Measurements from ENCODE around the gene SOX1. TPM values are rescaled to one million over a fixed set of nuclear protein-coding genes. Genes with fewer than 3 reads are reported as not detected.
A peak's percentile ranks its signal among the peaks of the same experiment; 100 is the strongest.

Gene SOX1
- total RNA-seq, 6 donors from 2014 or later: not detected

- no peak for ATAC-seq (ENCODE audit: low FRiP score in 2 of 2)
- no peaks in the 10 kb centered on the region for H3K9me3 ChIP-seq
- no peaks in the 10 kb centered on the region for H3K36me3 ChIP-seq
- H3K4me3 ChIP-seq: no peak overlapping the region
- DNase-seq: no peak
- WGBS, 2 donors: 7 to 12% methylated on average over 33 of the region's 33 CpGs
- peaks cover 18 to 53% (median 25%) of the 10 kb centered on the region in 4 donors for H3K4me1 ChIP-seq
- TF ChIP-seq POLR2A (IDR thresholded peaks at IDR 0.05): no peak
- TF ChIP-seq, protein P1, sequence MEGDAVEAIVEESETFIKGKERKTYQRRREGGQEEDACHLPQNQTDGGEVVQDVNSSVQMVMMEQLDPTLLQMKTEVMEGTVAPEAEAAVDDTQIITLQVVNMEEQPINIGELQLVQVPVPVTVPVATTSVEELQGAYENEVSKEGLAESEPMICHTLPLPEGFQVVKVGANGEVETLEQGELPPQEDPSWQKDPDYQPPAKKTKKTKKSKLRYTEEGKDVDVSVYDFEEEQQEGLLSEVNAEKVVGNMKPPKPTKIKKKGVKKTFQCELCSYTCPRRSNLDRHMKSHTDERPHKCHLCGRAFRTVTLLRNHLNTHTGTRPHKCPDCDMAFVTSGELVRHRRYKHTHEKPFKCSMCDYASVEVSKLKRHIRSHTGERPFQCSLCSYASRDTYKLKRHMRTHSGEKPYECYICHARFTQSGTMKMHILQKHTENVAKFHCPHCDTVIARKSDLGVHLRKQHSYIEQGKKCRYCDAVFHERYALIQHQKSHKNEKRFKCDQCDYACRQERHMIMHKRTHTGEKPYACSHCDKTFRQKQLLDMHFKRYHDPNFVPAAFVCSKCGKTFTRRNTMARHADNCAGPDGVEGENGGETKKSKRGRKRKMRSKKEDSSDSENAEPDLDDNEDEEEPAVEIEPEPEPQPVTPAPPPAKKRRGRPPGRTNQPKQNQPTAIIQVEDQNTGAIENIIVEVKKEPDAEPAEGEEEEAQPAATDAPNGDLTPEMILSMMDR (IDR thresholded peaks at IDR 0.05): no peak
- TF ChIP-seq EP300 (IDR thresholded peaks at IDR 0.05): no peak
- TF ChIP-seq POLR2AphosphoS5 (IDR thresholded peaks at IDR 0.05): no peak
- no peak overlapping the region for H3K27ac ChIP-seq
- H3K27me3 ChIP-seq: peaks cover 0 to 83% (median 49%) of the 10 kb centered on the region in 4 donors
These were observed 2.3 kb downstream of the SOX1 start for GRCh38 chr13:112069061-112069844.

DNA sequence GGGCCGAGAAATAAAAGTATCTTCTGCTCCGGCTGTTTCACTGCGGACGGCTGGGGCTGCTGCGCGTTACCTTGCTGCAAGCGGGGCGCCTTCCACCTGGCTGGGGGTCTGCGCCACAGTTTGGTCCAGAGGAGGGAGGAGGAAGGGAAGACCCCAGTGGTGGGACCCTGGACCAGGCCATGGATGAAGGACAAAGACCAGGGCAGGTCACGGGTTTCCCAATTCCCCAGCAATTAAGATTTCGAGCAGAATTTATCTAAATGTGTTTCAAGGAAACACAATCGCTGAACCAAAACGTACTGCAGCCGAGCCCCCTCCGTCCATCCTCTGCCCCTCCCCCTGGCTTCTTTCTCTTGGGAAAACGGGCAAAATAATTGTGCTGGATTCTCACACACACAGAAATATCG lies 2.9 kb downstream of the SOX1 start:
- ATAC-seq (ENCODE audit: low FRiP score in 2 of 2) (no peak), DNase-seq (no peak)
- Histone ChIP-seq H3K36me3 (no peaks in the 10 kb centered on the region), H3K27ac (no peak overlapping the region), H3K4me1 (peaks cover 18 to 53% (median 25%) of the 10 kb centered on the region in 4 donors), H3K27me3 (peaks cover 0 to 85% (median 52%) of the 10 kb centered on the region in 4 donors), H3K4me3 (no peak overlapping the region), H3K9me3 (no peaks in the 10 kb centered on the region)
- TF ChIP-seq POLR2A (IDR thresholded peaks at IDR 0.05) (no peak), POLR2AphosphoS5 (IDR thresholded peaks at IDR 0.05) (no peak), EP300 (IDR thresholded peaks at IDR 0.05) (no peak)
- TF ChIP-seq, protein P1 (IDR thresholded peaks at IDR 0.05): no peak
- 11 to 15% methylated on average over 17 of the region's 17 CpGs for WGBS, 2 donors

- no peak for ATAC-seq (ENCODE audit: low FRiP score in 2 of 2)
- H3K27me3 ChIP-seq: peaks cover 0 to 88% (median 48%) of the 10 kb centered on the region in 4 donors
These were observed 4.3 kb downstream of the SOX1 start for GRCh38 chr13:112071102-112071722.

GRCh38 chr13:112071723-112072533 lies 5.0 kb downstream of the SOX1 start:
- DNase-seq: peak in 1 of 2 donors; percentile 66
- no peaks in the 10 kb centered on the region for H3K9me3 ChIP-seq
- H3K27ac ChIP-seq: no peak overlapping the region
- H3K4me3 ChIP-seq: no peak overlapping the region
- no peak for ATAC-seq (ENCODE audit: low FRiP score in 2 of 2)
- TF ChIP-seq EP300 (IDR thresholded peaks at IDR 0.05) (no peak), POLR2AphosphoS5 (IDR thresholded peaks at IDR 0.05) (no peak), POLR2A (IDR thresholded peaks at IDR 0.05) (no peak)
- TF ChIP-seq, protein P1 (IDR thresholded peaks at IDR 0.05): no peak
- peaks cover 0 to 81% (median 44%) of the 10 kb centered on the region in 4 donors for H3K27me3 ChIP-seq
- H3K36me3 ChIP-seq: no peaks in the 10 kb centered on the region
- 11 to 20% methylated on average over 27 to 57 of the region's 59 CpGs for WGBS, 2 donors
- H3K4me1 ChIP-seq: peaks cover 9 to 42% (median 18%) of the 10 kb centered on the region in 4 donors

More at GRCh38 chr13:112071102-112071722, 4.3 kb downstream of the SOX1 start:
- 15 to 17% methylated on average over 13 of the region's 13 CpGs for WGBS, 2 donors
- no peak for DNase-seq
- H3K36me3 ChIP-seq: no peaks in the 10 kb centered on the region
- TF ChIP-seq, protein P1 (IDR thresholded peaks at IDR 0.05): no peak
- no peak for TF ChIP-seq POLR2AphosphoS5 (IDR thresholded peaks at IDR 0.05)
- no peak for TF ChIP-seq POLR2A (IDR thresholded peaks at IDR 0.05)
- TF ChIP-seq EP300 (IDR thresholded peaks at IDR 0.05): no peak
- H3K4me1 ChIP-seq: peaks cover 16 to 49% (median 23%) of the 10 kb centered on the region in 4 donors
- no peak overlapping the region for H3K27ac ChIP-seq
- H3K4me3 ChIP-seq: no peak overlapping the region
- H3K9me3 ChIP-seq: no peaks in the 10 kb centered on the region
